CD8-positive, alpha-beta memory T cell (primary cell): ENCODE measurements around the gene UROS. TPM values are rescaled to one million over a fixed set of nuclear protein-coding genes. Genes with fewer than 3 reads are reported as not detected.
A peak's percentile ranks its signal among the peaks of the same experiment; 100 is the strongest.

Source experiments
- CTCF ChIA-PET: fragments of 350-600 bp; sonication (Branson Sonifier 250); formaldehyde crosslinking; loops from one replicate; lab custom pipeline; 2021; ENCODE audit warnings: antibody characterized with exemption; lab: Charles Lee
- POLR2A ChIA-PET: fragments of 350-600 bp; sonication (Branson Sonifier 250); formaldehyde crosslinking; loops from one replicate; lab custom pipeline; 2021; ENCODE audit warnings: antibody characterized with exemption; lab: Charles Lee
- DNase-seq, 5 donors: peaks; one replicate each; pipeline versions ENCODE4 v3.0.0 to v3.0.0-alpha.2; 2020 to 2022; ENCODE audit warnings: mixed read lengths in 1 of 5
- H3K27ac ChIP-seq: one replicate; pipeline ENCODE4 v1.7.0; 2013; ENCODE audit warnings: low read depth, mild to moderate bottlenecking, low read length, moderate library complexity
- H3K27me3 ChIP-seq: 2 replicates; pipeline ENCODE4 v1.7.0; 2013; ENCODE audit warnings: low read length, mild to moderate bottlenecking; ENCODE audit not compliant: insufficient read depth, poor library complexity, severe bottlenecking
- H3K36me3 ChIP-seq: 2 replicates; pipeline ENCODE4 v1.7.0; 2013; ENCODE audit warnings: mild to moderate bottlenecking, low read length, moderate library complexity; ENCODE audit not compliant: insufficient read depth
- H3K4me1 ChIP-seq: 2 replicates; pipeline ENCODE4 v1.7.0; 2013; ENCODE audit warnings: mild to moderate bottlenecking, low read length, moderate library complexity; ENCODE audit not compliant: insufficient read depth
- H3K4me3 ChIP-seq: 2 replicates; pipeline ENCODE4 v1.7.0; 2013; ENCODE audit warnings: mild to moderate bottlenecking, low read length
- H3K9me3 ChIP-seq: 2 replicates; pipeline ENCODE4 v1.7.0; 2013; ENCODE audit warnings: mild to moderate bottlenecking, low read length
- H3K27ac Mint-ChIP-seq, 8 donors: one replicate each; pipeline ENCODE4 v1.8.0; 2020 to 2021; ENCODE audit warnings: mixed read lengths in 8 of 8, mild to moderate bottlenecking in 6 of 8, inconsistent platforms in 3 of 8, moderate library complexity in 3 of 8
- H3K27me3 Mint-ChIP-seq, 2 donors: one replicate each; pipeline ENCODE4 v1.8.0; 2020 to 2021; ENCODE audit warnings: mixed read lengths in 2 of 2, mild to moderate bottlenecking in 1 of 2, moderate library complexity in 1 of 2
- H3K36me3 Mint-ChIP-seq, 3 donors: one replicate each; pipeline ENCODE4 v1.8.0; 2020 to 2021; ENCODE audit warnings: mixed read lengths in 3 of 3, inconsistent platforms in 1 of 3, mild to moderate bottlenecking in 1 of 3
- H3K4me1 Mint-ChIP-seq, 3 donors: one replicate each; pipeline ENCODE4 v1.8.0; 2020 to 2021; ENCODE audit warnings: mixed read lengths in 3 of 3, inconsistent platforms in 1 of 3, mild to moderate bottlenecking in 1 of 3
- H3K4me3 Mint-ChIP-seq, 7 donors: one replicate each; pipeline ENCODE4 v1.8.0; 2020 to 2021; ENCODE audit warnings: mixed read lengths in 7 of 7, mild to moderate bottlenecking in 6 of 7, moderate library complexity in 4 of 7, inconsistent platforms in 2 of 7
- H3K9me3 Mint-ChIP-seq, 5 donors: one replicate each; pipeline ENCODE4 v1.8.0; 2020 to 2022; ENCODE audit warnings: mixed read lengths in 5 of 5, mild to moderate bottlenecking in 3 of 5, moderate library complexity in 2 of 5, inconsistent platforms in 1 of 5
- polyA plus RNA-seq: library from polyadenylated mRNA; unstranded; fragments of 300-500 nt; fragmentation: Illumina TruSeq; gene quantifications from one replicate; pipeline ENCODE4 v1.2.3, GENCODE V29; 2021
- total RNA-seq, 2 experiments: library from RNA; stranded (reverse); gene quantifications; one replicate each; pipeline ENCODE4 v1.2.3, GENCODE V29; 2021

UROS gene
- total and polyA plus RNA-seq, 3 experiments from 2014 or later: 43.4 to 57.3 (median 47.2) TPM

GRCh38 chr10:125795128-125795527 lies 27.9 kb downstream of the UROS start:
- CTCF ChIA-PET: interaction anchor here (1.2 kb wide), 1 partner anchor 28 kb away, joined by 3 read pairs; the partner anchor contains the start of genes BCCIP and UROS
- no peak overlapping the region for H3K27ac ChIP-seq
- Mint-ChIP-seq H3K4me3 (no peak overlapping the region), H3K4me1 (peaks cover 5 to 7% (median 7%) of the 10 kb centered on the region in 3 donors), H3K36me3 (peaks cover 0 to 80% (median 22%) of the 10 kb centered on the region in 3 donors), H3K27ac (peak overlapping the region in 1 of 8 donors; percentile 18), H3K9me3 (no peaks in the 10 kb centered on the region), H3K27me3 (no peaks in the 10 kb centered on the region)
- no peaks in the 10 kb centered on the region for H3K27me3 ChIP-seq
- no peak for DNase-seq
- peaks cover 9% of the 10 kb centered on the region for H3K36me3 ChIP-seq
- no peak overlapping the region for H3K4me3 ChIP-seq
- H3K4me1 ChIP-seq: no peaks in the 10 kb centered on the region
- POLR2A ChIA-PET: interaction anchor here (0.6 kb wide), 1 partner anchor 22 kb away, joined by 4 read pairs; no protein-coding TSS in a partner anchor
- H3K9me3 ChIP-seq: no peaks in the 10 kb centered on the region

- Histone ChIP-seq H3K4me1 (peaks cover 10% of the 10 kb centered on the region), H3K27me3 (no peaks in the 10 kb centered on the region), H3K4me3 (no peak overlapping the region), H3K36me3 (peaks cover 9% of the 10 kb centered on the region), H3K9me3 (no peaks in the 10 kb centered on the region), H3K27ac (no peak overlapping the region)
- Mint-ChIP-seq H3K4me1 (peaks cover 21 to 30% (median 24%) of the 10 kb centered on the region in 3 donors), H3K27ac (peak overlapping the region in 7 of 8 donors; percentile 45 to 89 (median 85)), H3K27me3 (no peaks in the 10 kb centered on the region), H3K36me3 (peaks cover 0 to 78% (median 19%) of the 10 kb centered on the region in 3 donors), H3K4me3 (no peak overlapping the region), H3K9me3 (no peaks in the 10 kb centered on the region)
- DNase-seq: peak in 1 of 5 donors; percentile 54
- ChIA-PET POLR2A (no interaction called here), CTCF (no interaction called here)
Measured at GRCh38 chr10:125792342-125793300, 30.4 kb downstream of the UROS start.

- H3K4me3 Mint-ChIP-seq: peak overlapping the region in 5 of 7 donors; percentile 7 to 50 (median 42)
- no peak for DNase-seq
- no peak overlapping the region for H3K4me3 ChIP-seq
Measured at GRCh38 chr10:125788156-125789034, 34.7 kb downstream of the UROS start.

GRCh38 chr10:125785791-125786190 lies 37.3 kb downstream of the UROS start:
- no peaks in the 10 kb centered on the region for H3K36me3 ChIP-seq
- DNase-seq: no peak
- no peaks in the 10 kb centered on the region for H3K27me3 Mint-ChIP-seq
- ChIA-PET POLR2A (no interaction called here), CTCF (interaction anchor here (1.0 kb wide), 1 partner anchor 11 kb away, joined by 4 read pairs; no protein-coding TSS in a partner anchor)
- peaks cover 10% of the 10 kb centered on the region for H3K4me1 ChIP-seq
- H3K4me1 Mint-ChIP-seq: peaks cover 23 to 32% (median 26%) of the 10 kb centered on the region in 3 donors
- H3K27ac ChIP-seq: no peak overlapping the region
- H3K9me3 ChIP-seq: no peaks in the 10 kb centered on the region
- peaks cover 0 to 2% (median 0%) of the 10 kb centered on the region in 5 donors for H3K9me3 Mint-ChIP-seq
- no peak overlapping the region for H3K4me3 Mint-ChIP-seq
- H3K36me3 Mint-ChIP-seq: peaks cover 2 to 27% (median 3%) of the 10 kb centered on the region in 3 donors
- peak overlapping the region in 1 of 8 donors; percentile 17 for H3K27ac Mint-ChIP-seq
- H3K4me3 ChIP-seq: no peak overlapping the region
- H3K27me3 ChIP-seq: no peaks in the 10 kb centered on the region

More at GRCh38 chr10:125788156-125789034, 34.7 kb downstream of the UROS start:
- H3K4me1 ChIP-seq: peaks cover 10% of the 10 kb centered on the region
- Mint-ChIP-seq H3K27ac (peak overlapping the region; percentile 58 to 91 (median 82)), H3K36me3 (peaks cover 3 to 48% (median 9%) of the 10 kb centered on the region in 3 donors), H3K4me1 (peaks cover 29 to 37% (median 31%) of the 10 kb centered on the region in 3 donors), H3K9me3 (peaks cover 0 to 2% (median 0%) of the 10 kb centered on the region in 5 donors), H3K27me3 (no peaks in the 10 kb centered on the region)
- ChIA-PET POLR2A (interaction anchor here (0.6 to 1.1 kb wide), 3 partner anchors 35 to 69 kb away, joined by 4 to 5 read pairs (median 4); partner anchors contain the start of genes BCCIP and UROS), CTCF (no interaction called here)
- no peaks in the 10 kb centered on the region for H3K9me3 ChIP-seq
- peaks cover 5% of the 10 kb centered on the region for H3K36me3 ChIP-seq
- no peak overlapping the region for H3K27ac ChIP-seq
- H3K27me3 ChIP-seq: no peaks in the 10 kb centered on the region

GRCh38 chr10:125783957-125784356 lies 39.1 kb downstream of the UROS start:
- Mint-ChIP-seq H3K27ac (peak overlapping the region in 1 of 8 donors; percentile 75), H3K4me1 (peaks cover 17 to 21% (median 20%) of the 10 kb centered on the region in 3 donors), H3K9me3 (peaks cover 0 to 2% (median 0%) of the 10 kb centered on the region in 5 donors), H3K27me3 (no peaks in the 10 kb centered on the region), H3K4me3 (no peak overlapping the region), H3K36me3 (peaks cover 0 to 16% (median 3%) of the 10 kb centered on the region in 3 donors)
- POLR2A ChIA-PET: interaction anchor here (0.7 kb wide), 1 partner anchor 37 kb away, joined by 3 read pairs; no protein-coding TSS in a partner anchor
- H3K9me3 ChIP-seq: no peaks in the 10 kb centered on the region
- no peaks in the 10 kb centered on the region for H3K27me3 ChIP-seq
- DNase-seq: no peak
- H3K36me3 ChIP-seq: no peaks in the 10 kb centered on the region
- H3K4me1 ChIP-seq: peaks cover 10% of the 10 kb centered on the region
- no peak overlapping the region for H3K4me3 ChIP-seq
- CTCF ChIA-PET: no interaction called here
- H3K27ac ChIP-seq: no peak overlapping the region

- CTCF ChIA-PET: no interaction called here
Measured at GRCh38 chr10:125783408-125783807, 39.6 kb downstream of the UROS start.

GRCh38 chr10:125782616-125783015 lies 40.4 kb downstream of the UROS start:
- H3K9me3 ChIP-seq: no peaks in the 10 kb centered on the region
- H3K27ac Mint-ChIP-seq: no peak overlapping the region
- H3K36me3 ChIP-seq: no peaks in the 10 kb centered on the region
- H3K4me3 Mint-ChIP-seq: no peak overlapping the region
- H3K36me3 Mint-ChIP-seq: peaks cover 0 to 5% (median 3%) of the 10 kb centered on the region in 3 donors
- DNase-seq: no peak
- H3K27ac ChIP-seq: no peak overlapping the region
- no peaks in the 10 kb centered on the region for H3K27me3 ChIP-seq
- peaks cover 0 to 2% (median 0%) of the 10 kb centered on the region in 5 donors for H3K9me3 Mint-ChIP-seq
- no peaks in the 10 kb centered on the region for H3K4me1 ChIP-seq
- H3K4me1 Mint-ChIP-seq: peaks cover 5 to 10% (median 7%) of the 10 kb centered on the region in 3 donors
- H3K4me3 ChIP-seq: no peak overlapping the region
- ChIA-PET POLR2A (no interaction called here), CTCF (no interaction called here)
- H3K27me3 Mint-ChIP-seq: no peaks in the 10 kb centered on the region

More at GRCh38 chr10:125783408-125783807, 39.6 kb downstream of the UROS start:
- DNase-seq: no peak
- no peaks in the 10 kb centered on the region for H3K36me3 ChIP-seq
- POLR2A ChIA-PET: no interaction called here
- no peak overlapping the region for H3K4me3 Mint-ChIP-seq
- H3K4me3 ChIP-seq: no peak overlapping the region
- peaks cover 7% of the 10 kb centered on the region for H3K4me1 ChIP-seq
- no peak overlapping the region for H3K27ac Mint-ChIP-seq
- H3K9me3 ChIP-seq: no peaks in the 10 kb centered on the region
- no peak overlapping the region for H3K27ac ChIP-seq
- H3K4me1 Mint-ChIP-seq: peaks cover 13 to 18% (median 15%) of the 10 kb centered on the region in 3 donors
- H3K27me3 ChIP-seq: no peaks in the 10 kb centered on the region
- no peaks in the 10 kb centered on the region for H3K27me3 Mint-ChIP-seq
- H3K9me3 Mint-ChIP-seq: peaks cover 0 to 2% (median 0%) of the 10 kb centered on the region in 5 donors
- H3K36me3 Mint-ChIP-seq: peaks cover 0 to 11% (median 3%) of the 10 kb centered on the region in 3 donors
